CD4-positive, alpha-beta T cell treated with Interleukin-12 subunit alpha and Interleukin-12 subunit beta, for 1 hour (primary cell): Measurements from ENCODE around the gene LIX1L.

Experiments
- DNase-seq: peaks from one replicate; pipeline ENCODE4 v3.0.0-alpha.2; 2020

Gene LIX1L

GRCh38 chr1:145962157-145963102 is 4.6 kb upstream of the LIX1L start:
- peak; percentile 55 for DNase-seq

GRCh38 chr1:145961425-145962156 is 3.8 kb upstream of the LIX1L start:
- DNase-seq = peak; percentile 43

- no peak for DNase-seq
These were observed 3.2 kb upstream of the LIX1L start for GRCh38 chr1:145961109-145961424.

- peak; percentile 52 for DNase-seq
These were observed 2.8 kb upstream of the LIX1L start for GRCh38 chr1:145960468-145961108.

GRCh38 chr1:145959957-145960467 is 2.2 kb upstream of the LIX1L start:
- DNase-seq = no peak

- no peak for DNase-seq
These were observed 1.5 kb upstream of the LIX1L start for GRCh38 chr1:145959333-145959732.

- DNase-seq = no peak
These were observed 917 bp upstream of the LIX1L start for GRCh38 chr1:145958734-145959133.

GRCh38 chr1:145956781-145957442 is 905 bp downstream of the LIX1L start:
- DNase-seq = peak; percentile 24

- DNase-seq = no peak
These were observed 1.5 kb downstream of the LIX1L start for GRCh38 chr1:145956361-145956760.

GRCh38 chr1:145955436-145955835 is 2.4 kb downstream of the LIX1L start:
- no peak for DNase-seq

GRCh38 chr1:145953861-145954260 is 4.0 kb downstream of the LIX1L start:
- DNase-seq = no peak

- no peak for DNase-seq
These were observed 4.9 kb downstream of the LIX1L start for GRCh38 chr1:145952903-145953302.

GRCh38 chr1:145951526-145951925 is 6.3 kb downstream of the LIX1L start:
- DNase-seq = no peak

GRCh38 chr1:145949219-145949618 is 8.6 kb downstream of the LIX1L start:
- DNase-seq = no peak

GRCh38 chr1:145947551-145947950 is 10.3 kb downstream of the LIX1L start:
- no peak for DNase-seq

GRCh38 chr1:145946477-145946986 is 11.3 kb downstream of the LIX1L start:
- no peak for DNase-seq

GRCh38 chr1:145944532-145944931 is 13.3 kb downstream of the LIX1L start:
- DNase-seq = no peak

GRCh38 chr1:145942871-145943270 is 14.9 kb downstream of the LIX1L start:
- no peak for DNase-seq

GRCh38 chr1:145942405-145942804 is 15.4 kb downstream of the LIX1L start:
- no peak for DNase-seq

GRCh38 chr1:145937436-145937835 is 20.4 kb downstream of the LIX1L start:
- no peak for DNase-seq

- DNase-seq = no peak
These were observed 21.6 kb downstream of the LIX1L start for GRCh38 chr1:145936247-145936646.

- no peak for DNase-seq
These were observed 22.1 kb downstream of the LIX1L start for GRCh38 chr1:145935708-145936107.
